IMR-90 (cell line): Measurements from ENCODE around the gene AHCYL2.

Source experiments
- BHLHE40 ChIP-seq: fragments of 150-350 bp; IDR thresholded peaks from 2 replicates; pipeline ENCODE4 v1.6.1; 2016; ENCODE audit warnings: mild to moderate bottlenecking, low read depth, low read length
- CEBPB ChIP-seq: IDR thresholded peaks from 2 replicates; pipeline ENCODE4 v1.6.1; 2012; ENCODE audit warnings: low read depth, low read length, improper control_type of control experiment
- CHD1 ChIP-seq: IDR thresholded peaks from 2 replicates; pipeline ENCODE4 v1.6.1; 2012; ENCODE audit warnings: low read depth, low read length, improper control_type of control experiment
- FOS ChIP-seq: fragments of 150-350 bp; IDR thresholded peaks from 2 replicates; pipeline ENCODE4 v1.6.1; 2016; ENCODE audit warnings: low read depth, low read length
- MAFK ChIP-seq: IDR thresholded peaks from 2 replicates; pipeline ENCODE4 v1.6.1; 2012; ENCODE audit warnings: low read depth, low read length, improper control_type of control experiment
- MAZ ChIP-seq: IDR thresholded peaks from 2 replicates; pipeline ENCODE4 v1.6.1; 2012; ENCODE audit warnings: low read depth, mild to moderate bottlenecking, low read length, improper control_type of control experiment, moderate library complexity, borderline replicate concordance
- MXI1 ChIP-seq: IDR thresholded peaks from 2 replicates; pipeline ENCODE4 v1.6.1; 2012; ENCODE audit warnings: low read depth, mild to moderate bottlenecking, low read length, moderate library complexity, borderline replicate concordance
- POLR2A ChIP-seq: IDR thresholded peaks from 2 replicates; pipeline ENCODE4 v1.6.1; 2012; ENCODE audit warnings: mild to moderate bottlenecking, low read depth, low read length
- RAD21 ChIP-seq: IDR thresholded peaks from 2 replicates; pipeline ENCODE4 v1.6.1; 2012; ENCODE audit warnings: low read length, improper control_type of control experiment
- RCOR1 ChIP-seq: IDR thresholded peaks from 2 replicates; pipeline ENCODE4 v1.6.1; 2012; ENCODE audit warnings: mild to moderate bottlenecking, low read length, improper control_type of control experiment; ENCODE audit not compliant: insufficient replicate concordance
- RFX5 ChIP-seq: IDR thresholded peaks from 2 replicates; pipeline ENCODE4 v1.8.0; 2012; ENCODE audit warnings: low read depth, mild to moderate bottlenecking, low read length, moderate library complexity
- SMC3 ChIP-seq: fragments of 150-350 bp; IDR thresholded peaks from 2 replicates; pipeline ENCODE4 v1.6.1; 2016; ENCODE audit warnings: low read depth, mild to moderate bottlenecking, antibody characterized with exemption, low read length, moderate library complexity
- USF2 ChIP-seq: fragments of 150-350 bp; IDR thresholded peaks from 2 replicates; pipeline ENCODE4 v1.6.1; 2017; ENCODE audit warnings: mild to moderate bottlenecking, antibody characterized with exemption, low read length, low read depth
- TF ChIP-seq, protein P1 (sequence below): conservative IDR thresholded peaks from 2 replicates; pipeline ENCODE4 v1.5.1; 2012; ENCODE audit warnings: mild to moderate bottlenecking, low read depth, low read length, improper control_type of control experiment

- TF ChIP-seq POLR2A (no peak), USF2 (no peak), SMC3 (no peak), MAFK (no peak), CEBPB (no peak), RAD21 (no peak), FOS (no peak), MAZ (no peak), BHLHE40 (no peak), MXI1 (no peak), CHD1 (no peak), RFX5 (no peak), RCOR1 (no peak)
- TF ChIP-seq, protein P1, sequence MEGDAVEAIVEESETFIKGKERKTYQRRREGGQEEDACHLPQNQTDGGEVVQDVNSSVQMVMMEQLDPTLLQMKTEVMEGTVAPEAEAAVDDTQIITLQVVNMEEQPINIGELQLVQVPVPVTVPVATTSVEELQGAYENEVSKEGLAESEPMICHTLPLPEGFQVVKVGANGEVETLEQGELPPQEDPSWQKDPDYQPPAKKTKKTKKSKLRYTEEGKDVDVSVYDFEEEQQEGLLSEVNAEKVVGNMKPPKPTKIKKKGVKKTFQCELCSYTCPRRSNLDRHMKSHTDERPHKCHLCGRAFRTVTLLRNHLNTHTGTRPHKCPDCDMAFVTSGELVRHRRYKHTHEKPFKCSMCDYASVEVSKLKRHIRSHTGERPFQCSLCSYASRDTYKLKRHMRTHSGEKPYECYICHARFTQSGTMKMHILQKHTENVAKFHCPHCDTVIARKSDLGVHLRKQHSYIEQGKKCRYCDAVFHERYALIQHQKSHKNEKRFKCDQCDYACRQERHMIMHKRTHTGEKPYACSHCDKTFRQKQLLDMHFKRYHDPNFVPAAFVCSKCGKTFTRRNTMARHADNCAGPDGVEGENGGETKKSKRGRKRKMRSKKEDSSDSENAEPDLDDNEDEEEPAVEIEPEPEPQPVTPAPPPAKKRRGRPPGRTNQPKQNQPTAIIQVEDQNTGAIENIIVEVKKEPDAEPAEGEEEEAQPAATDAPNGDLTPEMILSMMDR: no peak
These were observed 197.9 kb downstream of the AHCYL2 start for GRCh38 chr7:129422727-129423126.
